HG02798 (cell line): ENCODE data around the gene NDUFV3.
"Not testable (repeated sequence)": the region's sequence is repeated elsewhere in the genome, so short reads cannot be mapped to it uniquely, and the experiment has no call there.

Experiments
- ATAC-seq: cut with Tn5 transposase; IDR thresholded peaks from one replicate; pipeline ENCODE4 v1.9.1; 2021; ENCODE audit warnings: mild to moderate bottlenecking; ENCODE audit not compliant: unreplicated experiment, poor library complexity

NDUFV3 gene

DNA sequence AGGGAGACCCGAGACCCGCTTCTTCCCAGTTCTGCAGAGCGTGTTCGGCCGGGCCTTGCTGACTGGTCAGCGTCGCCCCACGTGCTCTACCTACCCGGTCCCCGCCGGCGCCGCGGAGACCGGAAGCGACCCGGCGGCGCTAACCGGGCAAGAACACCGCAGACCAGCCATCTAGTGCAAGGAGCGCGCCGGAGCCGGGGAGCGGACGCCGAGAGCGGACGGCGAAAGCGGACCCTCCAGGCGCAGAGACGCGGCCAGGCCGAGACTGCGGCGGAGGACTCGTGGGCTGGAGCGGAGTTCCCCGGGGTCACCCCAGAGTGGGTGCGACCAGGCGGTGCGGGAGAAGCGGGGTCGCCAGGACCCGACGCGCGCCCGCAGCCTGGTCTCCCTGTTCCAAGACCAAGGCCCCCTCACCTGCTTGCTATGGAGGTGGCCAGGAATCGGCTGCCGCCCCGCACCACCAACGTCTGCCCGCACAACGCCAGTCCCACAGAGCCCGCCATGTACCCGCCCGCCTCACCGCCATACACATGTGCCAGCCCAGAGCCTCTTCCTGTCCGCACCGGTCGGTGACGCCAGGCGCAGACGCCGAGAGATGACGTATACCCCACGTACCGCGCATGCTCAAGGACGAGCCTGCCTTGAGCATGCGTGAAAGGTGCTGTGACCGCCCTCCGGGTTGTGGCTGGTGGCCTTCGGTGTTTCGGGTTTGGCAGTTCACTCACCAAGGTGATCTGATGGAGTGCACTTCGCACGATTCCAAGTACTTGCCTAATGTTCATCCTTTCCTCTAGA, 13.9 kb upstream of the NDUFV3 start, which contains the start of gene WDR4:
WDR4 (minus strand) TSS at position 547 of the 795 bp plus-strand sequence; CDS start at position 503, 44 bp downstream.
- peak; percentile 91 for ATAC-seq

DNA sequence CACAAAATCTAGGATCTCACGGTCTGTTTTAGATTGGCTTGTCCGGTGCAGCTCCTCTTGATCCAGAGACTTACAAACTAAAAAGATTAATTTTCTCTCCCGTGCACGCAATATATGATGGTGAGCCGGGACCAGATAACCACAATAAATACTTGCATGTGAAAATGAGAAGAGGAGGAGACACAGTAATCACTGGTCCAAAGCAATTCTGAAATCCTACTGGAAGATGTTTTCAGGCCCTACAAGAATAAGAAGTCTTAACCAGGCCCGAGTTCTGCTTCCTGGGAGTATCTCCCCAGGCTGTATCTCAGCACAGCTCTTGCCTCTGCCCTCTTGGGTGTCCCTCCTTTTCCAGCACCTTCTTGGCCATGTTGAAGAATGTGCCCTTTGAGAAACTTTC, 12.8 kb upstream of the NDUFV3 start:
- no peak for ATAC-seq

DNA sequence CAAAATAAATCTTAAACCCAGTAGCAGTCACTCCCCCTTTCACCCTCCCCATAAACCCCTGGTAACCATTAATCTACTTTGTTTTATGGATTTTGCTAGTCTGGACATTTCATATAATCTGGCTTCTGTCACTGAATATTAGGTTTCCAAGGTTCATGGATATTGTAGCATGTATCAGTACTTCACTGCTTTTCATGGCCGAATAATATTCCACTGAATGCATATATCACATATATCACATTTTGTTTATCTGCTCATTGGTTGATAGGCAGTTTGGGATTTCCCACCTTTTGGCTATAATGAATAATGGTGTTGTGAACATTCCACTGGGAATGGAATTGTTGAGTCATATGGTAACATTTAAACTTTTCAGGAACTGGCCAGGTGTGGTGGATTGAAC, 9.2 kb upstream of the NDUFV3 start:
- no peak for ATAC-seq

DNA sequence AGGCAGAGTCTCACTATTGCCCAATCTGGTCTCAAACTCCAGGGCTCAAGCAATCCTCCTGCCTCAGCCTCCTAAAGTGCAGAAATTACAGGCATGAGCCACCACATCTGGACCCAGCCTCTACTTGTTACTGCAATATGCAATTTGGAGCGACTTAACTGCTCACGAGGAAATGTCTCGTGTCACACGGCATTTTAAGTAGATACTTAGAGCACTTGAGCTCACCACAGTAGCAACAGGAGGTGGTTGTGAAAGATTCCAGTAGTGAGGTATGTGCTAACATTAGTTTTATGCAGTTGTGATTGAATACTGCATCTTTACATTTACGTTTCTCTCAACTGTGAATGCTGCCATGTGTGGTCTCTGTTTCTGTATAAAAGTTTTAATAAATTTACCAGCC, 5.8 kb upstream of the NDUFV3 start:
- ATAC-seq, result no peak

DNA sequence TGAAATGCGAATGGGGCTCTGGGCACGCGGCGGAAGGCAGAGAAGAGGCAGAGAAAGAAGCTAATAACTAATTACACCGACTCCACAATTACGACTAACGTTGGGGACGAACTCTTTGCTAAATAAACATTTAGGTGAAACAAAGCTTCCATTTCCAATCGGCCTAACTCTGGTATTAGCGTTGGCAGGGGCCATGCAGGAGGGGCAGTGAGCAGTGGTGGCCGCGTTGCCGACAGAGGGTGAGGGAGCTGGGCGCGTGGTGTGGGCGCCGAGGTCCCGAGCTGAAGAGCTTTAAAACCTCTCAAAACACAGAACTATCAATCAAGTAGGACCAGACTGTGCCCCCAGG, 553 bp upstream of the NDUFV3 start:
- ATAC-seq, result no peak

DNA sequence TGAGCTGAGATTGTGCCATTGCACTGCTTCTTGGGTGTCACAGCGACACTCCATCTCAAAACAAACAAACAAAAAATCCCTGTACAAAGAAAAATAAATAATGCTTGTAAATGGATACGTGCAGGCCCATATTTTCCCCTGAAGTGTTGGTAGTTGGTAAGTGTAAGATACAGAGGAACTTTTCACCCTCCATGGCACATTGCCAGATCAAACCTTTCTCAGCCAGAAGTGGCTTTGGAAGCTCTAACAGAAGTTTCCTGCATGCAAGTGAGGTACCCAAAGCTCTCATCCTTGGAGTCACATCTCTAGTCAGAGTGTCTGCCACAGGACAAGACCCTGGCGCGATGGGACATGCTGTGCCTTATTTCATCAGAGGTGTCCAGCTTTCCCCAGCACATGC, 7.3 kb downstream of the NDUFV3 start:
- ATAC-seq, result no peak

DNA sequence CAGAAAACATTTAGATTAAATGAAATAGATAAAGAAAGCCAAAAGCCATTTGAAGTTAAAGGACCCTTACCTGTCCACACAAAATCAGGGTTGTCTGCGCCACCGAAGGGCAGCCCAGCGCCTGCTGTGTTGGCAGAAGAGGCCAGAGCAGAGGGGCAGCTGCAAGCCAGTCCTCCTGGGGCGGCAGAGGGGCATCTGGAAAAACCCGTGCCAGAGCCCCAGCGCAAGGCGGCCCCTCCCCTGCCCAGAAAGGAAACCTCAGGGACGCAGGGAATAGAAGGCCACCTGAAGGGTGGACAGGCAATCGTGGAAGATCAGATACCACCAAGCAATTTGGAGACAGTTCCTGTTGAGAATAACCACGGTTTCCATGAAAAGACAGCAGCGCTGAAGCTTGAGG, 10.7 kb downstream of the NDUFV3 start:
- no peak for ATAC-seq

DNA sequence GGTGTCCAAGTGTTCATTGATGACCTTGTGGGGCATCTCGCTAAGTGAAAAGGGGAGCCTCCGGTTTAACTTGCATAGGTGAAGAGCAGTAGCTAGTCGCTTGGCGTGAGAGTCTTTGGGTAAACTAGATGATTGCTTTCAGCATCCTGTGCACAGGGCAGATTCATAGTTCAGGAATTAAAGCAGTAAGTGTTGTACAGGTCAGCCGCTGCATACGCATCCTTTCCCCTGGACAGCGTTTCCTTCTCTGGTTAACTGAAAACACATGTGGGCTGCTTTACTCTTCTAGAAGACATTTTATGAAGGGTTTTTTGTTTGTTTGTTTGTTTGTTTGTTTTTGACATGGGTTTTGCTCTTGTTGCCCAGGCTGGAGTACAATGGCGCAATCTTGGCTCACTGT, 12.1 kb downstream of the NDUFV3 start:
- ATAC-seq, result no peak

DNA sequence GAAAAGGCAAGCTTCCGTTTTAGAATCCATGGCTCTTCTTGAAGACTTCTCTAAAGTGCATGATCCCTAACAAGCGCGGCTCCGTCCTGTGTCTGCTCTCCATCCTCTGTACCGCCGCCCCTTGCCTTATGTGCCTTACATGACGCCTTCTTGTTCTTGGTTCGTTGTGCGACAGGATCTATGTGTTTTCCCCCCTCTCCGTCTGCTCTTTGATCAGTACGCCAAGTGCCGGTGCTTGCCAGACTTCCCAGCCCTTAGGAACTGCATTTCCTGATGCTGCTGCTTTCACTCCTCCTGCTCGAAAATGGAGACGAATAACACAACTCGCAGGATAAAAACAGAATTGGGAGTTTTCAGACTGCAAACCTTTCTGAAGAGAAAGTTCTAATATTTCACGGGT, 13.1 kb downstream of the NDUFV3 start:
- ATAC-seq, result no peak

DNA sequence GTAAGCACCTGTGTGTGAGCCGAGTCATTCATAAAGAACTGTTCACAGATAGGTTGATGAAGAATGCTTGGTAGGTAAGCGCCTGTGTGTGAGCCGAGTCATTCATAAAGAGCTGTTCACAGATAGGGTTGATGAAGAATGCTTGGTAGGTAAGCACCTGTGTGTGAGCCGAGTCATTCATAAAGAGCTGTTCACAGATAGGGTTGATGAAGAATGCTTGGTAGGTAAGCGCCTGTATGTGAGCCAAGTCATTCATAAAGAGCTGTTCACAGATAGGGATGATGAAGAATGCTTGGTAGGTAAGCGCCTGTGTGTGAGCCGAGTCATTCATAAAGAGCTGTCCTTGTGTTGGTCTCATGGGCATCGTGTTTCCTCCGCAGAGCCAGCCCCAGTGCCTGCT, 15.4 kb downstream of the NDUFV3 start:
- ATAC-seq, result not testable (repeated sequence)

DNA sequence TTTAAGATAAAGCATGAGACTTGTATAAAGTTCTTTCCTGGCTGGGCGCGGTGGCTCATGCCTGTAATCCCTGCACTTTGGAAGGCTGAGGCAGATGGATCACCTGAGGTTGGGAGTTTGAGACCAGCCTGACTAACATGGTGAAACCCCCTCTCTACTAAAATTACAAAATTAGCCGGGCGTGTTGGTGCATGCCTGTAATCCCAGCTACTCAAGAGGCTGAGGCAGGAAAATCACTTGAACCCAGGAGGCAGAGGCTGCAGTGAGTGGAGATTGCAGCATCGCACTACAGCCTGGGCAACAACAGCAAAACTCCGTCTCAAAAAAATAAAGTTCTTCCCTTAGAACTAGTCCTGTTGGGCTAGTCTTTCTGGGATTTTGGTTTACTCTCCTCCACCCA, 18.8 kb downstream of the NDUFV3 start:
- ATAC-seq, result not testable (repeated sequence)

DNA sequence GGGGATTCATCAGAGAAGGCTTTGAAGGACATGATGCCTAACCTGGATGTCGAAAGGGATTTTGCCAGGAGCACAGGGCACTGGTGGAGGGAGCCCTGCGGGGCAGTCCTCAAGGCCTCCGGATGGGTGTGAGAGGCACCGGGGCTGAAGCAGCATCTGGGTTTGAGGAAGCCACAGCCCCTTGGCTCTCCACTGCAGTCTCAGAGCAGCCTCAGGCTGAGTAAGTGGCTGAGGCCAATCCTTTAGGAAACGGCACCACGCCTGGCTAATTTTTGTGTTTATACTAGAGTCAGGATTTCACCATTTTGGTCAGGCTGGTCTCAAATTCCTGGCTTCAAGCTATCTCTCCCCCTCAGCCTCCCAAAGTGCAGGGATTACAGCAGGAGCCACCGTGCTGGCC, 20.4 kb downstream of the NDUFV3 start:
- ATAC-seq, result no peak

DNA sequence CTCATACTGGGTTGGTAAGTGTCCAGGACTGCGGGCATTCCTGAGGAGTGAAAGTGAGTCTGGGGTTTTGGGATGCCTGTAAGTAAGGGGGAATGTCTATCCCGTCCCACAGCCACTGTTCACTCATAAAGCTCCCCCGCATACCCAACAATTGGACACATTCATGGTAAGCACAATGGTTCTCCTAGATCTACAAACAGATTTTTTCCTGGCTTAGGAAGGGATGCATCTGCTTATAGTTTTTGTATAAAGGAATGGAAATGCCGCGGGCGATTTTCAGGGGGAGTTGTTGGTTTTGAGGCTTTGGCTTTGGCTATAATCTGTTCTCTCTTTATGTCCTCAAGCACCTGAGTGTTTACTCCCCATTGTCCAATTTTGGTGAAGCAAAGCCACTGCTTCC, 25.2 kb downstream of the NDUFV3 start:
- no peak for ATAC-seq

DNA sequence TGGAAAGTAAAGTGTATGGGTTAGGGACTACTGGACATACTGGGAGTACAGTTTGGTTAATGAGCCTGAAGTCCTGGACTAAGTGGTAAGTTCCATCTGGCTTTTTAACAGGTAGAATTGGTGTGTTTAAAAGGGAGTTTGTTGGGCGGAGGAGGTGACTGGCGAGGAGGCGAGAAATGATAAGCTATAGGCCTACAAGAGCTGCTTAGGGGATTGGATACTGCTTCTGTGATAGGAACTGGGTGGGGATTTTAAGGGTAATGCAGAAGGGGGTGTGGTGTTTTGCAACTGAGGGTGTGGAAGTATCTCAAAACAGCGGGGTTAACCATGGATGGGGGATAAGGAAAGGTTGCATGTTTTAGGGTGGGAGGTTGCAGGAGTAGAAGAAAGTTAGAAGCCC, 28.8 kb downstream of the NDUFV3 start:
- ATAC-seq, result no peak

DNA sequence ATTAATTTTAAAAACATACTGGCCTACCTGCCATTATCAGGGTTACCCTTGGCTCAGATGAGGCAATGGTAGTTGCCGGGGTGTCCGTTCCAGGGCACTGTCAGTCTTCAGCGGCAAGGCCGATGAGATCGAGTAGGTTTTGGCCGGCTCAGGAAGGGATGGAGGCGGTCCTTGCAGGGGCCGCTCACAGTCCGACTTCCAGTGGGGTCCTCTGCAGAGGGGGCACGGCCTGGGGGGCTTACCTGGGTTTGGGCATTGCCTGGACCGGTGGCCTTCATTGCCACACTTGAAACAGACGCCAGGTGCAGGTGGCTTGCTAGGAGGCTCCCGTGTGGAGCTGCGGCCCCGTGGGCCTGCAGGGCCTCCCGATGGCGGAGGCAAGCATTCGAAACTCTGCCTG, 29.8 kb downstream of the NDUFV3 start:
- no peak for ATAC-seq

DNA sequence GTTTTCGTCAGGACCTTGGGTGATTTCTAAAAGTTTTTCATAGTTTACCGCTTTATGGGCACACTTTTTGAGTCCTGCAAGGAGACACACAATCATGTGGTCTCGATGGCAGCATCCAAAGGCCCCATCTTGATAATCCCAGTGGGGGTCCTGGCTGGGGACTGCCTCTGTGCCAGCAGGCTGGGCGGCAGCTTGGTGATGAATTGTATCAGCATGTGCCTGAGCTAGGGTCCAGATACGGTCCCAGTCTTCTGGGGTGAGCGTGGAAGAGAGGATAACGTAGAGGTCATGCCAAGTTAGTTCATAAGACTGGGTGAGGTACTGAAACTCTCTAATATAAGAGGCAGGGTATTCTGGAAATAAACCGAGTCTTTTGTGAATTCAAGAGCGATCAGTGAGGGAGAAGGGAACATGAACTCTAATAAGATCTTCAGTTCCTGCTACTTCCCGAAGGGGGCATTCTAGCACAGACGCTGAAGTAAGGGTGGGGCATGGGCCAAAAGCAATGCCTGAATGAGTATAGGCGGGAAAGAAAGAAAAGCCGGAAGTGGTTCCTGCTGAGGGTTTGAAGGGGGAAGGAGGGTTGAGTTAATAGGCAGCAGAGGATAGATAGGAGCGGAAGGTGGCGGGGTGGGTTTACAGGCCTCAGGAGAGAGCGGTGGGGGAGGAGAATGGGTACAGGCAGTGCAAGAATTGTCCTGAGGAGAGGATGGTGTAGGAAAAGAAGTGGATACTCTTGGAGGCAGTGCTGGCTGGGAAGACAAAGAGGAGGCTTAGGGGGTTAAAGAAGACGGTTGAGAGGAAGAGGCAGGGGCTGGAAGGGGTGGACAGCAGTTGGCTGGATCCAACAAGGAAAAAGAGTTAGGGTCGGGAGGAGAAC, 30.7 kb downstream of the NDUFV3 start:
- peak; percentile 51 for ATAC-seq

DNA sequence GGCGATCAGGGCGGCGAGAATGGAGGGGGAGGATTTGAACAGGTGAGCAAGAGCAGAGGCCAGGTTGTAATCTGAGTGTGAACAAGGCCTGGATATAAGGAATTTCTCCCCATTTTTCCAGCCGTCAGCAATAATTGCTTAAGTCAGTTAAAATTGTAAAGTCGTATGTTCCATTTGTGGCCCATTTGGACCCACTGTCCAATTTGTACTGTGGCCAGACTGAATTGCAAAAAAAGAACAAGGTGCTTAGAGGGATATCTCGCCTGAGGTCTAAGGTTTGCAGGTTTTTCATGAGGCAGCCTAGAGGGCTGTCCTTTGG, 31.3 kb downstream of the NDUFV3 start:
- no peak for ATAC-seq

DNA sequence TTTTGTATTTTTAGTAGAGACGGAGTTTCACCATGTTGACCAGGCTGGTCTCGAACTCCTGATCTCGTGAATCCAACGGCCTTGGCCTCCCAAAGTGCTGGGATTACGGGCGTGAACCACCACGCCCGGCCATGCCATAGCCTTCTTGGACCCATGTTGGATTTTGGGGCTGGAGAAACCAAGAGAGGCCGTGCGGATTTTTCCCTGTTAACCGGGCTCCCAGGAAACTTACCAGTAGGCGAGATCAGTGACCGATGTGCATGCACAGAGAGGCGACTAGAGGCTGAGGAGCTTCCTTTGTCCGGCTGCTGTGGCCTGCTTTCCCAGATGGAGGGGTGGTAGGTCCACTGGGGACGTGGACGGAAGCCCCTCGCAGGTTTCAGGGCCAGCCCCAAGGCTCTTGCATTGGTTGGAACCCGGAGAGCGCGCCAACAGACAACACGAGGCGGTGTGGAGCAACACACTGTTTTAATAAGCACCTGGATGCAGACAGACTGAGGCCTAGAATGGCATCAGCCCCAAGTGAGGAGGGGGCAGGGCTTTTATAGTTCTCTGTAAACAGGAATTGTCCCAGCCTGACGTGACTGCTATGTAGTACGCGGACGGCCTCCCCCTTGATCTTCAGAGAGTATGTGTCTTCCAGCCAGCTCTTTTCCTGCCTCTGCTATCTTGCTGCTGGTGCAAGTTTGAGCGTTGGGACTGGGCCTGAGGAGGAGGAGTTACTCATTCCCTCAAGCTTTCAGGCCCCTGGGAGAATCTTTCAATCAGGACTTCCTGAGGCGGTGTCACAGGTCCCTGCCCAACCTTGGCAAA, 32.2 kb downstream of the NDUFV3 start, which contains the start of gene ERVH48-1:
ERVH48-1 (minus strand) TSS at position 517 of the 813 bp plus-strand sequence. CDS start 6,624 bp downstream, outside the sequence.
- ATAC-seq, result no peak

DNA sequence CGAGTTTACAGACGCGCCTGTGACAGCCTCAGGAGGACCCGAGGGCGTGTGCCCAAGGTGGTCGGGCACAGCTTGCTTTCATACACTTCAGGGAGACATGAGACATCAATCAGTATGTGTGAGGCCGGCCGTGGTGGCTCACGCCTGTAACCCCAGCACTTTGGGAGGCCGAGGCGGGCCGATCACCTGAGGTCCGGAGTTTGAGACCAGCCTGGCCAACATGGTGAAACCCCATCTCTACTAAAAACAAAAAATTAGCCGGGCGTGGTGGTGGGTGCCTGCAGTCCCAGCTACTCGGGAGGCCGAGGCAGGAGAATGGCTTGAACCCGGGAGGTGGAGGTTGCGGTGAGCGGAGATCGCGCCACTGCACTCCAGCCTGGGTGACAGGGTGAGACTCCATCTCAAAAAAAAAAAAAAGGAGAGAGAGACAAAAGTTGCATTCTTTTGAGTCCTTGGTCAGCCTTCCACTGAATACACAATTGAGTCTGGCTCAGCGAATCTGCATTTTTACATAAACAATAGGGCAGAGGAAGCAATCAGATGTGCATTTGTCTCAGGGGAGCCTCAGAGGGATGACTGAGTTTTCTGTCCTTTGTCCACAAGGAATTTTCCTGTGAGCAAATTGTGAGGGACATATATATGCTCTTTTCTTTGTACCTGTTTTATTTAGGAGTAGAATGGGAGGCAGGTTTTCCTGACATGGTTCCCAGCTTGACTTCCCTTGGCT, 34.5 kb downstream of the NDUFV3 start:
- ATAC-seq, result not testable (repeated sequence)

DNA sequence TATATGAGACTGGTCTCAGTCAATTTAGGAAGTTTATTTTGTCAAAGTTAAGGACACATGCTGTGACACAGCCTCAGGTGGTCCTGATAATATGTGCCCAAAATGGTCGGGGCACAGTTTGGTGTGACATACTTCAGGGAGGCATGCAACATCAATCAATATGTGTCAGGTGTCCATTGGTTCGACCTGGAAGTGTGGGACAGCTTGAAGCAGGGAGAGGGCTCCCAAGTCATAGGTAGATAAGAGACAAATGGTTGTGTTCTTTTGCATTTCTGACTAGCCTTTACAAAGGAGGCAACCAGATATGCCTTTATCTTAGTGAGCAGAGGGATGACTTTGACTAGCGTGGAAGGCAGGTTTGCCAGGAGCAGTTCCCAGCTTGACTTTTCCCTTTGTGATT, 36.9 kb downstream of the NDUFV3 start:
- ATAC-seq, result no peak
